ENCODE data around the gene SLC8A3.
"Not testable (repeated sequence)": the region's sequence is repeated elsewhere in the genome, so short reads cannot be mapped to it uniquely, and the experiment has no call there.

SLC8A3 gene, protein sequence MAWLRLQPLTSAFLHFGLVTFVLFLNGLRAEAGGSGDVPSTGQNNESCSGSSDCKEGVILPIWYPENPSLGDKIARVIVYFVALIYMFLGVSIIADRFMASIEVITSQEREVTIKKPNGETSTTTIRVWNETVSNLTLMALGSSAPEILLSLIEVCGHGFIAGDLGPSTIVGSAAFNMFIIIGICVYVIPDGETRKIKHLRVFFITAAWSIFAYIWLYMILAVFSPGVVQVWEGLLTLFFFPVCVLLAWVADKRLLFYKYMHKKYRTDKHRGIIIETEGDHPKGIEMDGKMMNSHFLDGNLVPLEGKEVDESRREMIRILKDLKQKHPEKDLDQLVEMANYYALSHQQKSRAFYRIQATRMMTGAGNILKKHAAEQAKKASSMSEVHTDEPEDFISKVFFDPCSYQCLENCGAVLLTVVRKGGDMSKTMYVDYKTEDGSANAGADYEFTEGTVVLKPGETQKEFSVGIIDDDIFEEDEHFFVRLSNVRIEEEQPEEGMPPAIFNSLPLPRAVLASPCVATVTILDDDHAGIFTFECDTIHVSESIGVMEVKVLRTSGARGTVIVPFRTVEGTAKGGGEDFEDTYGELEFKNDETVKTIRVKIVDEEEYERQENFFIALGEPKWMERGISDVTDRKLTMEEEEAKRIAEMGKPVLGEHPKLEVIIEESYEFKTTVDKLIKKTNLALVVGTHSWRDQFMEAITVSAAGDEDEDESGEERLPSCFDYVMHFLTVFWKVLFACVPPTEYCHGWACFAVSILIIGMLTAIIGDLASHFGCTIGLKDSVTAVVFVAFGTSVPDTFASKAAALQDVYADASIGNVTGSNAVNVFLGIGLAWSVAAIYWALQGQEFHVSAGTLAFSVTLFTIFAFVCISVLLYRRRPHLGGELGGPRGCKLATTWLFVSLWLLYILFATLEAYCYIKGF

DNA sequence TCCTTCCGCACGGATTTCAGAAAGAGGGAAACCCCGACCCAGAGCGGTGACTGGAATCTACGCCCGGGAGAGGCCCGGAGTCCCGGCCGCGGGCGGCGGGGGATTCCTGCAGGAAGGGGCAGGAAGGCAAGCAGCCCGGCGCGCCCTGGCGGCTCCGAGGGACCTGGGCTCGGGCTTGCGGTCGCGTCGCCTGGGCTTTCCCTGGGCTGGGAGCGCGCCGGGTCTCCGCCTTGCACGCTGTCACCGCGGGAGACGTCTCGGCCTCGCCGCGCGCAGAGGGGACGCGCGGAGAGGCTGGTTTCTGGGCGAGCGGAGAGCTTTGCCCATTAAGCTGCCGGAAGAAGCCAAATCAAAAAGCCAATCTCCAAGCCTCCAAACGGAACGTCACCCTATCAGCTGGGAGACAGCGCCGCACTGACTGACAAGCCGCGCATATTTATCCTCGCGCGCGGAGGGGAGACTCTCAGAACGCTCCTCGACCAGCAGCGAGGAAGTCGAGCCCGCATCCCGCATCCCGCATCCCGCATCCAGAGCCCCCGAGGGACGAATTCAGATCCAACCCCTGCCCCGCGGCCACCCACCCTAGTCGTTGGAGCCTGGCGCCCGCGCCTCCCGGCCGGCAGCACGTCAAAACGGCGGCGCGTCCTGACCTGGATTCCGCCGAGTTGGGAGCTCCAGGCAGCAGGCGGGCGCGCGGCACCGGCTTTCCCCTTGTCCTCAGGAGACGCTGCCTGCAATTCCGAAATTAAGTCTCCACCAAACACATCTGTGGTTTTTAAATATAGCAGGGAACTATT, at the start of gene SLC8A3:
Gene SLC8A3, minus strand, starts transcription at position 293 of the 797 bp plus-strand sequence. CDS start 20,529 bp downstream, outside the sequence.
- no peak for DNase-seq (ENCODE audit: low read depth)

DNA sequence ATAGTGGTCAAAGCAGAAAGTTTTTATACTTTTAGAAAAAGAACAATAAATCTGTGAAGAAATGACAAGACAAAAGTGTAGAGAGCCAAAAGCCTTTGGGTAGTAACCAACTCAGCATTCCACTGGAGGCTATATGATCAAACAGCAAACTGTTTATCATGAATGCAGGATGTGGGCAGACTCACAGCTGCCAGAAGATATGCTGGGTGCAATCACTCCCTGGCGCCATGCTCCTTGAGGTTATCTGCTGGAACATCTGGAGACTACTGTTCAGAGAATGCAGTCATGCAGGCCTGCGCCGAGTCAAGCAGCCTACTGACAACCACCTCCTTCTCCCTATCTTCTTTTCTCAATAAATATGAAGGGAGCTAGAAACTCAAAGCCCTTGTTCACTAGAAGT, 49.0 kb upstream of the SLC8A3 start:
- DNase-seq (ENCODE audit: low read depth): no peak

DNA sequence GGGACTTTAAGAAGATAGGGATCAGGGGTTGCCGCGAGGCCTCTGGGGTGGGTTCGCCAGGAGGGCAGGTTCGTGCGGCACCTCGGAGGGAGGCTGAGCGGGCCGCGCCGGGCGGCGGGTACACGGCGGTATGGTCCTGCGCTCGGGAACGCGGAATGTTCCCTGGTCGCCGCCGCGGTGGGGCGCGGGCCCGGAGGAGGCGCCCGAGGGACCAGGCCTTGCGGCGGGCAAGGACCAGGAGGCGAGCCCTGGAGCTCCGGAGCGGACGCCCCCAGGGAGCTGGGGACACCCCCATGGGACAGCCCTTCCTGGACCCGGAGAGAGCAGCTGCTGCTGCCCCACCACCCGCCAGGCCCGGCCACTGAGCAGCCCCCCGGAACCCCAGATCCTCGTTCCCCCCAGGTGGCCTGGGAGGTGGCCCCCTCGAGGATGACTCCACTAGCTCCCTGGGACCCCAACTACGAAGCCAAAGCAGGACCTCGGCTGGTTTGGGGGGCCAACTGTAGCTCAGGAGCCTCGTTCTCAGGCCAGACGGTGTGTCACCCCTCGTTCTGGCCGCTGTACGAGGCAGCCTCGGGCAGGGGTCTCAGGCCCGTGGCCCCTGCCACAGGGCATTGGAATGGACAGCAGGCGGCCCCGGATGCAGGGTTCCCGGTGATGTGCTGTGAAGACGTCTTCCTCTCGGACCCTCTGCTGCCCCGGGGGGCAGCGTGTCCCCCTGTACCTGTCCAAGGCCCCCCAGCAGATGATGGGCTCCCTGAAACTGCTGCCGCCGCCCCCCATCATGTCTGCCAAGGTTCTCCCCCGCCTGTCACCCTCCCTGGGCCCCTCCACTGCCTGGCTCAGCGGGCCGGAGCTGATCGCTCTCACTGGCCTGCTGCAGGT, 45.6 kb upstream of the SLC8A3 start:
- no peak for DNase-seq (ENCODE audit: low read depth)

DNA sequence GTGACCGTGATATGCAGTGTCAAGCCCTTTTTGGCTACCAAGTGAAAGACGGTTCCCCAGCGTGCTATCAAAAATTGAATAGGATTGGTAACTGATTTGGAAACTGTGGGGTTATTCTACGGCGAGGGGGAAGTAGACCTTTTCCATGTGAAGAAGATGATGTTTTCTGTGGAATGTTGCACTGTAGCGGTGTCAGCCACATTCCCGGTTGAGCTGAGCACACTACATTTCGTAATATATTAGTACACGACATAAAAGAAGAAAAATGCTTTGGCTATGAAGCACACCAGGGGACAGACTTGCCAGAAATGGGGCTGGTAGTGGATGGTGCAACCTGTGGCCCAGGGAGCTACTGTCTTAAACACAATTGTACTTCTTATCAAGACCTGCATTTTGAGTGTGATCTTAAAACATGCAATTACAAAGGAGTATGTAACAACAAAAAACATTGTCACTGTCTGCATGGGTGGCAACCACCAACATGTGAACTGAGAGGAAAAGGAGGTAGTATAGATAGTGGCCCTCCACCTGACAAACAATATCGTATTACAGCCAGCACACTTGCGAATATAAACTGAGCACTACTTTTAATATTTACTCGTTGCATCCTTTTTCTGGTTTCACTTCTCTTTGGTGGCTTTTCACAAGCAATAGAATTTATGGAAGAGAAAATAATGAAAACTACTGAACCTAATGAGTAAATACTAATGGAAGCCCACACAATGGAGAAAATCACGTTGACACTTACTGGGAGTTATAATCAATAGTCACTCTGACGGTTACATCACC, 43.2 kb upstream of the SLC8A3 start:
- DNase-seq (ENCODE audit: low read depth): not testable (repeated sequence)

DNA sequence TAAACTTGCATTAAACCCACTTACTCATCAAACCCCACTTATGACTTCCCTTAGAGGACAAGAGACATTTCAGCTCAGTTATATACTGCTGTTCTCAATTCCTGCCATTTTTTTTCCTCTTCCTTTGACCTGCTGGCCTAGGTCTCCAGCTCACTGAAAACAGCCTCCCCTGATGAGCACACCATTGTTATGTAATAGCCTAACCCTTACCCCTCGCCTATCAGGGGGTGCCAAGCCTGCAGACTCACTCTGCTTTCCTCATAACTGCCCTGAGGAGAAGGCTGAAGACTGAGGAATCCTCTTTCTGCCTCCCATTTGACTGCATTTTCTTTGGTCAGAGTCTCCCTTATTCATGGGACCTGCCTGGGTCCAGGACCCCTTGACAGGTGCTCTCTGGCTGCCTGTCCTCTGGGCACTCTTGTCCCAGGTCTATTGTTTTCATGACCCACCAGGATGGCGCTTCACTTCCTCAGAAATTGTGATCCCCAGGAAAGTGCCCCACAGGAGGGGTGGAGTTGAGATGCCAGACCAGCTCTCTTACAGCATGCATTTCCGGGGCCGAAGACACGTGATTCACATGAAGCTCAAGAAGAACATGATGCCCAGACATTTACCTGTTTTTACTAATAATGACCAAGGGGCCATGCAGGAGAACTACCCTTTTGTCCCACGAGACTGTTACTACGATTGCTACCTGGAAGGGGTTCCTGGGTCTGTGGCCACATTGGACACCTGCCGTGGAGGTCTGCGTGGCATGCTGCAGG, 41.3 kb upstream of the SLC8A3 start:
- DNase-seq (ENCODE audit: low read depth): not testable (repeated sequence)

DNA sequence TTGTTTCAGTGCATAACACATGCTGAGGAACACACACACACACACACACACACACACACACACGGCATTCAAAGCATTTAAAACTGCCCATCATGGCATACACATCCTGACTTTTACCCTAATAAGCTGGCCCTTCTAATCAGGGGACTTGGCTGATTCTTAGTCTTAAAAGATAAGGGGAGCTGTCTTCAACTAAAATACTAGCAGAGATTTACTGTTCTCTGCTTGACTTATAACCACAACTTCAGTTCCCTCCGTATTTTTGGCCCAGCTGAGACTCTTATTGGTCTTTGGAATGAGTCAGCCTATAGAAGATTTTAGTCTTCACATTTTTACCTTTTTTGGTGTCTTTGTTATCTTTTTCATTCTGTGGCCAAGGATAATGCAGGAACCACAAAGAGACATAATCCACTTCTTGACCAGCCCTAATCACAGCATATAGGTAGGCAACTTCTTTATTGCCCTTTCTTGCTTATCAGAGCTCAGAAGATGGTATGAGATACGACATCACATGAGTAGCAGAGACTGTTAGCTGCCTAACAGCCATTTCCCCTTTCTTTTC, 25.1 kb upstream of the SLC8A3 start:
- no peak for DNase-seq (ENCODE audit: low read depth)

DNA sequence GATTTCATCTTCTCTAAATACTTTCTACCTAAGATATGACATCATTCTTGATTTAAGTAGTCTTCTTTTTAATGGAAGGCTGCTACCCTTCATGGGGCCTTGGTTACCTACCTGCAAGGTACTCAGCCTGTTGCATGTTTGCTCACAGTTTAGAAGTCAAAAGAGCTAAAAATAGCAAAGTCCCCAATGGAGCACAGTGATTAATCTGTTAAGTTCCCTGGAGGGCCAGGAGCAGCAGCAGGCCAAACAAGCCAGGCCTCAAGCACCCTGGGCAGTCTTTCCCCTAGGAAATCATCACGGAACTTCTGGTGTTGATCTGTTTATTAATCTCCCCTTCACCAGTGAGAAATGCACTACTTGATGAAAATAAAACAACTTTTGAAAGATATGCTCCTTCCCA, 24.0 kb upstream of the SLC8A3 start:
- no peak for DNase-seq (ENCODE audit: low read depth)

DNA sequence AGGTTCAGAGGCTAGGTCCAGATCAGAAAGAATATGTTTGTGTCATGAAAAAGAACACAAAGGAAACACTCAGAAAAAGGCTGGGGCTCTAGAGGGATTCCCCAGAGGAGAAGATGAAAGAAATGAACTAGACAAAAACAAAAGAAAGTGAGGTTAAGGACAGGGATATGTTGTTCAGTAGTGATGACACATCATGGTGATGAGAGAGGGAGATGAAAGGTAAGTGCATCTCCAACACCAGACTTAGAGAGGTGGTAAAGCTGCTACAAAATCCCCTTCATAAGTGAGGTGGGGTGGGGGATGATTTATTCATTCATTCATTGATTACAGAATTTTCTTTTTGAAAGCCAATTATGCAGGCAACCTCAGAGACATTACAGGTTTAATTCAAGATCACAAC, 19.6 kb upstream of the SLC8A3 start:
- DNase-seq (ENCODE audit: low read depth): no peak

DNA sequence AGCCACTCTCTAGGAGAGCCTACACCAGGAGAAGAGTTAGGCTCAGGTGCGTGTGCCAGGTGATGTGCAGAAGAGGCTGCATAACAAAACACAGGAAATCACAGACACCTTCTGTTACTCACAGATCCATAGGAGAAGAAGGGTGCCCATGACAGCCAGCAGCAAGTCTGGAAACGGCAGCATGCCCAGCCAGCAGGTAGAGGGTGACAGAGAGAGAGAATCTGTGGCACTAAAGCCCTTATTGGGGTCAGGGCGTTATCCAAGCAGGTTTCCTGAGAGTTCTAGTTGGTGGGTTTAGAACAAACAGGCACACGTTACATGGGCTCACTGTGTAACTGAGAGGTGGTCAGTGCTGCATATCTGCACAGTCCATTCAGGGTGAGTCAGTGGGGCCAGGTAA, 14.9 kb upstream of the SLC8A3 start:
- no peak for DNase-seq (ENCODE audit: low read depth)

DNA sequence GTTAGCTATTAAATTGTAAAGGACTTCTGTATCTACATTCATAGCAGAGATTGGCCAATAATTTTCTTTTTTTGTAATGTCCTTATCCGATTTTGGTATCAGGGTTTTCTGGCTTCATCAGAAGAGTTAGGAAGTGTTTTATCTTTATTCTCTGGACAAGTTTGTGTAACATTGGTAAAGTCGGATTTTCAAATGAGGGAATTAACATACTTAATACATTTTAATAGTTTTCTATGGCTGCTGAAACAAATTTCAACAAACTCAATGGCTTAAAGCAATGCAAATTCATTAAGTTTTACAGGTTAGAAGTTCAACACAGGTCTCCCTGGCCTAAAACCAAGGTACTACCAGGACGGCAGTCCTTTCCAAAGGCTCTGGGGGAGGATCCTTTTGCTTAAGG, 13.2 kb upstream of the SLC8A3 start:
- no peak for DNase-seq (ENCODE audit: low read depth)

- no peak for DNase-seq (ENCODE audit: low read depth)
Measured at GRCh38 chr14:70193396-70193795, 4.6 kb upstream of the SLC8A3 start.

GRCh38 chr14:70192915-70193314, 4.2 kb upstream of the SLC8A3 start:
- no peak for DNase-seq (ENCODE audit: low read depth)

DNA sequence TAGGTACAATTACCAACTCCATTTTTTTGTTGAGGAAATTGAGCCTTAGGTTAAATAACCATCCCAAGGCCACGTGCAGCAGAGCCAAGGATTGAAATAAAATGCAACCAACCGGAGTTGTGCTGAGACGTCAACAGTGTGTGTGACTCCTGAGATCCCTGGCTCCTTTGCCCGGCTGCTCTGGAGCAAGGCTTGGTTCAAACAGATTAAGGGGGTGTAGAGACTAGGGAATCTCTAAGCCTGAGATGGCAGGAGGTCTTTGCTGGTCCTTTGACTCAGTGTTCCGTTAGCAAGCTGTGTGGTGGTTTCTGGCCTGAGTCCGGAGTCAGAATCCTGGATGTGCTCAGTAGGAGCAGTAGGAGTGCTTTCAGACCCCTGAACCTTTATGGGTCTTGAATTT, 1.4 kb upstream of the SLC8A3 start:
- no peak for DNase-seq (ENCODE audit: low read depth)

GRCh38 chr14:70189456-70190077, 816 bp upstream of the SLC8A3 start:
- no peak for DNase-seq (ENCODE audit: low read depth)

DNA sequence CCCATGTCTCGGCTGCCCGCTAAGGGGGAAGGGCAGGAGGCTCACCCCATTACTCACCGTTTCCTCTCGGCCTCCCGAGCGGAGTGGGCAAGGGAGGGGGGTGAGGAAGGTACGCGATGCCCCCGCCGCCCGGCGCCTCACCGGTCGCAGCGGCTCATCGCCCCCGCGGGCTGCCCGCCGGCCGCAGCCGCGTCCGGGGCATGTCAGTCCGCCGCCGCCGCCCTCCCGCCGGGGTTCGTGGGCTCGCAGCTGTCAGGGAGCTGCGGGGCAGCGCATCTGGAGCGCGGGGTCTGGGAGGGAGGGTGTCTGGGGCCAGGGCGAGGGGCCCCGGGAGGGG, 461 bp downstream of the SLC8A3 start:
- no peak for DNase-seq (ENCODE audit: low read depth)

DNA sequence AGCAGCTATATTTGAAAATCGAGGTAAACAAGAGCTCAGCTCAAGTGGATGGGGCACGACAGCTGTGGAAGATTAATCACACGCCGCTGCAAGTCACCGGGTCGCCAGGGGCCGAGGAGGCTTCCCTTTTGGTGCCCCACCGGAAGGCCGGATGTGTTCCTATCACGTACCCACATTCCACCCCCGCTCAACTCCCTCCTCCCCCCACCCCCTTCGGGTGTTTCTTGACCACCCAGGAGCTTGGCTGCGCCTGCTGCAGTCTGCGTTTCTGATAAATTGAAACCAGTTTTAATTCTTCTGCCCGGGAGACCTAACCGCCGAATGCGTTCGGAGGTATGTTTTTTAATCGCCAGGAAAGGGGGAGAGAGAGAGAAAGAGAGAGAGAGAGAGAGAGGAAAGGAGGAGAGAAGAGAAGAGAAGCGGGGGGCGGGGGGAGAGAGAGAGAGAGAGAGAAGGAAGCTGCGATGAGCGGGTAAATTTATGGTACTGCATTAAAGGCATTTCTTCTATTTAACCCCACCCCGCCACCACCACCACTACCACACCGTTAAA, 1.8 kb downstream of the SLC8A3 start:
- no peak for DNase-seq (ENCODE audit: low read depth)

GRCh38 chr14:70183991-70184390, 4.8 kb downstream of the SLC8A3 start:
- no peak for DNase-seq (ENCODE audit: low read depth)

GRCh38 chr14:70181276-70181675, 7.5 kb downstream of the SLC8A3 start:
- no peak for DNase-seq (ENCODE audit: low read depth)

DNA sequence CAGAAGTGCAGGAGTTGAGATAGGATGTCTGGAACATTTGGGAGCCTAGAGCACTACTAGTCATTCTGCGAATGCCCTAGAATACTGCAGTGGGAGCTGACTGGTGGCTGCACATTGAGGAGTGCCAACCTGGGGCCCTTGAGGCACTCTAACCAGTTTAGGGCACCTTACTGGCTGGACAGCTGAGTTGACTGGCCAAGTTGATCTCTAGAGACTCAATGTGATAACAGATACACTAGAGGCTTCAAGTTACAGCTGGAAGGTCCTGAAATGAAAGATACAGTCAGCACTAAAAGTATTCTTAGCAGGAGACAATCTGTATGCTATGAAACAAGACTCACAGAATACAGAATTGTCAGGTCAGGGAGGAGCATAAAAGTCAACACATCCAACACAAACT, 8.0 kb downstream of the SLC8A3 start:
- DNase-seq (ENCODE audit: low read depth): no peak
